ENCODE measurements around the gene SORCS2. TPM values are rescaled to one million over a fixed set of nuclear protein-coding genes. Genes with fewer than 3 reads are reported as not detected.
A peak's percentile ranks its signal among the peaks of the same experiment; 100 is the strongest.

Gene SORCS2
- polyA plus RNA-seq, 1 donor (not counting 4 experiments of a cell fraction or from before 2014, with no cell fraction given) = 0.09 TPM

DNA sequence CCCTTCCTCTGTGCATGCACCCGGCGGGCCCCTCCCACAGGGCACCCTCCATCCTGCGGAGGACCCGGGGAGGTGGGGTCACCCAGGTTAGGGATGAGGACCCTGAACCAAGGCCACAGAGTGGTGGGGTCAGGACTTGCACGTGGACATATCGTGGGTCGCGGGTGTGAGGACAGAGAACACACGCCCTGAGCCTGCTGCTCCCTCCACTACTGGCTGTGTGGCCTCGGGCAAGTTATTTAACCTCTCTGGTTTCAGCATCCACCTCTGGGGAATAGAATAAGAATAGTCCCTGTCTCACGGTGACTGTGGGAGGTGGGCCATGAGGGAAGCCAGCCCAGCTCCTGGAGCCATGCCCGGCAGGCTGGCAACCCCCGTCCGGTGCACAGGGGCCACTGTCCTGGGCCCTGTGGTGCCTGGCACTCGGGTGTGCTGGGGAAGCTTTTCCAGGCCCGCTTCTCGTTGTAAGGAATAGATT, 237.3 kb downstream of the SORCS2 start:
- Histone ChIP-seq H3K4me2 (ENCODE audit: control insufficient read depth, extremely low read depth, insufficient read depth, low read depth, low read length) (no peak overlapping the region), H3K27me3 (ENCODE audit: control insufficient read depth, extremely low read depth, insufficient read depth, low read length) (peaks cover 9% of the 10 kb centered on the region), H2AFZ (ENCODE audit: control insufficient read depth, low read length) (no peak overlapping the region)

DNA sequence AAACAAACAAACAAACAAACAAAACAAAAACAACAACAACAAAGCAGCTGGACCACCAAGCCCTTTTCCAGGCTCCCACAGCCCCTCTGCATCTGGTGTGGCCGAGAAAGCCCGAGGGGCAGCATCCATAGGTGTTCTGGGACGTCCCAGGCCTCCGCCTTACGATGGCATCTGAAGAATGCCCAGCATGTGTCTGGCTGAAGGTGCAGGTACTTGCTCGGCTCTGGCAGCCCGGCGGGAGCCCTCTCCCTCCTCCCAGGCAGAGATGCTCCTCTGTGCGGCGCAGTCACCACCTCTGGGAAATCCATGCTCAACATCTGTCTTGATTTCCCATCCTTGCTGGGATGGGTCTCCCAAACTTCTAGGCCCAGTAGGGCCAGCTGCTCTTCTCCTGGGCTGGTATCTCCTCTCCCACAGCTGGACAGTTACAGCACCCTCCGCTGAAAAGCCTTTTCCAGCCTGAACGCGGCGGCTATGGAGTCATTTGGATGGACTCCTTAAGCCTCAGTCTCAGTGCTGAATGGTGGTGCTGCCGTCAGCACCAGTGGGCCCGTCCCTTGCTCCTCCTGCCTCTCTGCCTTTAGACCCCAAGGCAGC, 238.1 kb downstream of the SORCS2 start:
- H3K27ac ChIP-seq (ENCODE audit: control insufficient read depth, insufficient read depth, low read length) = no peak overlapping the region
- dilution Hi-C loops (cut with MboI; ENCODE audit: extremely low pct_ligation_motif_present, low sequenced_read_pairs) = no loop called here

More for the DNA sequence above, 237.3 kb downstream of the SORCS2 start:
- TF ChIP-seq EZH2 (IDR thresholded peaks at IDR 0.05; ENCODE audit: low read length) = no peak
- TF ChIP-seq, protein P1, sequence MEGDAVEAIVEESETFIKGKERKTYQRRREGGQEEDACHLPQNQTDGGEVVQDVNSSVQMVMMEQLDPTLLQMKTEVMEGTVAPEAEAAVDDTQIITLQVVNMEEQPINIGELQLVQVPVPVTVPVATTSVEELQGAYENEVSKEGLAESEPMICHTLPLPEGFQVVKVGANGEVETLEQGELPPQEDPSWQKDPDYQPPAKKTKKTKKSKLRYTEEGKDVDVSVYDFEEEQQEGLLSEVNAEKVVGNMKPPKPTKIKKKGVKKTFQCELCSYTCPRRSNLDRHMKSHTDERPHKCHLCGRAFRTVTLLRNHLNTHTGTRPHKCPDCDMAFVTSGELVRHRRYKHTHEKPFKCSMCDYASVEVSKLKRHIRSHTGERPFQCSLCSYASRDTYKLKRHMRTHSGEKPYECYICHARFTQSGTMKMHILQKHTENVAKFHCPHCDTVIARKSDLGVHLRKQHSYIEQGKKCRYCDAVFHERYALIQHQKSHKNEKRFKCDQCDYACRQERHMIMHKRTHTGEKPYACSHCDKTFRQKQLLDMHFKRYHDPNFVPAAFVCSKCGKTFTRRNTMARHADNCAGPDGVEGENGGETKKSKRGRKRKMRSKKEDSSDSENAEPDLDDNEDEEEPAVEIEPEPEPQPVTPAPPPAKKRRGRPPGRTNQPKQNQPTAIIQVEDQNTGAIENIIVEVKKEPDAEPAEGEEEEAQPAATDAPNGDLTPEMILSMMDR (optimal IDR thresholded peaks at IDR 0.05 in 1 of 3, IDR thresholded peaks at IDR 0.05 in 1 of 3, conservative IDR thresholded peaks at IDR 0.05 in 1 of 3; ENCODE audit: extremely low read depth in 1 of 3, insufficient read depth in 2 of 3, low read length in 3 of 3) = no peak
- dilution Hi-C loops (cut with MboI; ENCODE audit: extremely low pct_ligation_motif_present, low sequenced_read_pairs) = no loop called here
- peaks cover 11% of the 10 kb centered on the region for H3K4me1 ChIP-seq (ENCODE audit: control insufficient read depth, extremely low read depth, insufficient read depth, low read length)
- no peaks in the 10 kb centered on the region for H4K20me1 ChIP-seq (ENCODE audit: control insufficient read depth, extremely low read depth, insufficient read depth, low read length)
- no peak overlapping the region for H3K27ac ChIP-seq (ENCODE audit: control insufficient read depth, insufficient read depth, low read length)
- H3K9me1 ChIP-seq (ENCODE audit: control insufficient read depth, extremely low read depth, insufficient read depth, low read length) = no peaks in the 10 kb centered on the region
- H3K4me3 ChIP-seq (ENCODE audit: control insufficient read depth in 2 of 3, extremely low read depth in 1 of 3, insufficient read depth in 2 of 3, low read depth in 1 of 3, low read length in 3 of 3) = no peak overlapping the region
- H3K36me3 ChIP-seq (ENCODE audit: control insufficient read depth in 2 of 2, extremely low read depth in 1 of 2, insufficient read depth in 2 of 2, low read length in 2 of 2) = no peaks in the 10 kb centered on the region
- DNase-seq (ENCODE audit: low read depth, low spot score) = no peak
- no peak for FAIRE-seq
- H3K79me2 ChIP-seq (ENCODE audit: control insufficient read depth, insufficient read depth, low read length) = no peaks in the 10 kb centered on the region
- H3K9ac ChIP-seq (ENCODE audit: control insufficient read depth, extremely low read depth, insufficient read depth, low read length) = no peak overlapping the region
- no peaks in the 10 kb centered on the region for H3K9me3 ChIP-seq (ENCODE audit: control insufficient read depth, low read depth, low read length)

More for the DNA sequence above, 238.1 kb downstream of the SORCS2 start:
- Histone ChIP-seq H3K4me3 (ENCODE audit: control insufficient read depth in 2 of 3, extremely low read depth in 1 of 3, insufficient read depth in 2 of 3, low read depth in 1 of 3, low read length in 3 of 3) (no peak overlapping the region), H3K9me1 (ENCODE audit: control insufficient read depth, extremely low read depth, insufficient read depth, low read length) (no peaks in the 10 kb centered on the region), H3K9ac (ENCODE audit: control insufficient read depth, extremely low read depth, insufficient read depth, low read length) (no peak overlapping the region), H2AFZ (ENCODE audit: control insufficient read depth, low read length) (no peak overlapping the region), H3K4me2 (ENCODE audit: control insufficient read depth, extremely low read depth, insufficient read depth, low read depth, low read length) (no peak overlapping the region), H4K20me1 (ENCODE audit: control insufficient read depth, extremely low read depth, insufficient read depth, low read length) (no peaks in the 10 kb centered on the region), H3K27me3 (ENCODE audit: control insufficient read depth, extremely low read depth, insufficient read depth, low read length) (peaks cover 9% of the 10 kb centered on the region), H3K36me3 (ENCODE audit: control insufficient read depth in 2 of 2, extremely low read depth in 1 of 2, insufficient read depth in 2 of 2, low read length in 2 of 2) (no peaks in the 10 kb centered on the region), H3K4me1 (ENCODE audit: control insufficient read depth, extremely low read depth, insufficient read depth, low read length) (peaks cover 16% of the 10 kb centered on the region), H3K79me2 (ENCODE audit: control insufficient read depth, insufficient read depth, low read length) (no peaks in the 10 kb centered on the region), H3K9me3 (ENCODE audit: control insufficient read depth, low read depth, low read length) (no peaks in the 10 kb centered on the region)
- DNase-seq (ENCODE audit: low read depth, low spot score) (peak; percentile 19), FAIRE-seq (peak; percentile 60)
- TF ChIP-seq, protein P1 (optimal IDR thresholded peaks at IDR 0.05 in 1 of 3, IDR thresholded peaks at IDR 0.05 in 1 of 3, conservative IDR thresholded peaks at IDR 0.05 in 1 of 3; ENCODE audit: extremely low read depth in 1 of 3, insufficient read depth in 2 of 3, low read length in 3 of 3) = peak in 1 of 3 experiments; percentile 3
- no peak for TF ChIP-seq EZH2 (IDR thresholded peaks at IDR 0.05; ENCODE audit: low read length)

Data from keratinocyte (primary cell).